ENCODE results near the gene MSL1. TPM values are rescaled to one million over a fixed set of nuclear protein-coding genes. Genes with fewer than 3 reads are reported as not detected.

MSL1 gene
- total and polyA plus RNA-seq, 7 experiments from 2014 or later: 8.0 to 145 (median 108) TPM

DNA sequence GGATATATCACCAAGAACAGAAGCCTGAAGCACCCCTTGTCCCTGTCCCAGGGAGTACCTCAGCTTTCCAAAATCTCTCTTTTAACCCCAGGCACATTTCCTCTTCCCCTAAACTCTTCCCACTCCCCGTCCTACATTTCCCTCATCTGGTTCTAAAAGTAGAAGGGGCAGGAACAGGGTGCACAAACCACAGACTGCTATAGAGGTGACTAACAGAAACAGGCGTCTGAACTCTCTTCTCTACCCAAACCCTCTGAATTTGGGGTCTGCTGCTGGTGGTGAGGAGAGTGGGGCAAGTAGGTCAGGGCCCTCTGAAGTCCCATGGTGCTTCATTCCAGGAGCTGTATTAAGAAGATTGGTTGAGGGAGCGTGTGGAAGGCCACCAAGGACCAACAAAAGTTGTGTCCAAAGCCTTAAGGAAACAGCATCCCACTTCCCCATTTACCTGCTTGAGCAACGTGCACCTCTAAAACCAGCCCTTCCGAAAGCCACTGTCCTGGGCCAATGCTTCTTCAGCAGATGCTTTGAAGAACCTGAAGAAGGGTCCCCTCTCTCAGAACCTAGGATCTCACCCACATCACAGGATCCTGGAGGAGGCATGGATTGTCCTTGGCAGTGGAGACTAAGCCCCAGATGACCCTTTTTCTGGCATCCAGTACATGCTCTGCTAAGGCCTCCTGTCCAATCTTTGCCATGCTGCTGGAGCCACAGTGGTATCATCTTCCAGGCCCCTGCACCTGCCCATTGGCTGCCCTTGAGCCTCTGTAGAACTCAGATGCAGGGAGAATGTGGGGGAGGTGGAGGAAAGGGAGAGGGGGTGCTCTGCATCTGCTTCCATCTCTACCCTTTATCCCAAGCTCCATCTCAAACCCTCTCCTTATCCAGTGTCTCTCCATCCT lies 15.7 kb upstream of the MSL1 start:
- no peaks in the 10 kb centered on the region for H3K9me3 ChIP-seq (ENCODE audit: control insufficient read depth in 2 of 3, low read length in 3 of 3)
- H3K27ac Mint-ChIP-seq: peak overlapping the region in 8 of 9 donors; percentile 97 to 100 (median 100)

GRCh38 chr17:40106760-40107521 lies 14.8 kb upstream of the MSL1 start:
- intact Hi-C loops (cut with micrococcal nuclease): loop anchor here in 1 of 2 donors (10.0 kb wide), 1 partner anchor 498 kb away; no protein-coding TSS in a partner anchor
- DNase-seq (peak in 6 of 9 donors; percentile 58 to 72 (median 62)), ATAC-seq (no peak)
- H3K9me3 ChIP-seq (ENCODE audit: control insufficient read depth in 2 of 3, low read length in 3 of 3): no peaks in the 10 kb centered on the region
- peak overlapping the region; percentile 3 for H3K4me3 ChIP-seq (ENCODE audit: low read length)
- H3K4me3 Mint-ChIP-seq: peak overlapping the region; percentile 46 to 88 (median 76)
- peaks cover 85 to 91% of the 10 kb centered on the region in 2 donors for H3K4me1 ChIP-seq (ENCODE audit: control insufficient read depth in 2 of 2, insufficient read depth in 2 of 2, low read length in 2 of 2)
- H3K27ac Mint-ChIP-seq: peak overlapping the region; percentile 71 to 100 (median 99)
- peaks cover 79 to 97% (median 92%) of the 10 kb centered on the region in 7 donors for H3K4me1 Mint-ChIP-seq
- peaks cover 0 to 25% (median 0%) of the 10 kb centered on the region in 5 donors for H3K27me3 Mint-ChIP-seq
- H3K36me3 Mint-ChIP-seq: no peaks in the 10 kb centered on the region
- no peaks in the 10 kb centered on the region for H3K27me3 ChIP-seq (ENCODE audit: control insufficient read depth in 2 of 2, insufficient read depth in 2 of 2, low read length in 2 of 2)
- no peaks in the 10 kb centered on the region for H3K36me3 ChIP-seq (ENCODE audit: control insufficient read depth in 2 of 3, insufficient read depth in 3 of 3, low read length in 3 of 3)
- no peaks in the 10 kb centered on the region for H3K9me3 Mint-ChIP-seq
- H3K27ac ChIP-seq (ENCODE audit: low read depth, low read length): peak overlapping the region; percentile 87
- POLR2A ChIA-PET: interaction anchor here (0.6 to 3.5 kb wide), 17 partner anchors 11 to 1583 kb away, joined by 3 to 73 read pairs (median 4); partner anchors contain the start of genes CASC3, MED24, MSL1 and PSMD3
- CTCF ChIA-PET: interaction anchor here (0.9 to 1.8 kb wide), 8 partner anchors 9 to 43 kb away, joined by 3 to 9 read pairs (median 5); no protein-coding TSS in a partner anchor

More for the DNA sequence above, 15.7 kb upstream of the MSL1 start:
- ChIA-PET POLR2A (interaction anchor here (0.6 to 3.5 kb wide), 17 partner anchors 10 to 1584 kb away, joined by 3 to 73 read pairs (median 4); partner anchors contain the start of genes CASC3, MED24, MSL1 and THRA), CTCF (interaction anchor here (0.9 to 1.8 kb wide), 7 partner anchors 9 to 42 kb away, joined by 3 to 9 read pairs (median 5); no protein-coding TSS in a partner anchor)
- H3K4me3 ChIP-seq (ENCODE audit: low read length): no peak overlapping the region
- Mint-ChIP-seq H3K27me3 (peaks cover 0 to 30% (median 0%) of the 10 kb centered on the region in 5 donors), H3K36me3 (no peaks in the 10 kb centered on the region), H3K9me3 (no peaks in the 10 kb centered on the region), H3K4me3 (peak overlapping the region in 9 of 10 donors; percentile 63 to 88 (median 75)), H3K4me1 (peaks cover 77 to 97% (median 92%) of the 10 kb centered on the region in 7 donors)
- ATAC-seq (no peak), DNase-seq (no peak)
- no peaks in the 10 kb centered on the region for H3K27me3 ChIP-seq (ENCODE audit: control insufficient read depth in 2 of 2, insufficient read depth in 2 of 2, low read length in 2 of 2)
- intact Hi-C loops (cut with micrococcal nuclease): loop anchor here in 1 of 2 donors (10.0 kb wide), 1 partner anchor 499 kb away; no protein-coding TSS in a partner anchor
- H3K36me3 ChIP-seq (ENCODE audit: control insufficient read depth in 2 of 3, insufficient read depth in 3 of 3, low read length in 3 of 3): no peaks in the 10 kb centered on the region
- H3K27ac ChIP-seq (ENCODE audit: low read depth, low read length): peak overlapping the region; percentile 87
- H3K4me1 ChIP-seq (ENCODE audit: control insufficient read depth in 2 of 2, insufficient read depth in 2 of 2, low read length in 2 of 2): peaks cover 78 to 87% of the 10 kb centered on the region in 2 donors

DNA sequence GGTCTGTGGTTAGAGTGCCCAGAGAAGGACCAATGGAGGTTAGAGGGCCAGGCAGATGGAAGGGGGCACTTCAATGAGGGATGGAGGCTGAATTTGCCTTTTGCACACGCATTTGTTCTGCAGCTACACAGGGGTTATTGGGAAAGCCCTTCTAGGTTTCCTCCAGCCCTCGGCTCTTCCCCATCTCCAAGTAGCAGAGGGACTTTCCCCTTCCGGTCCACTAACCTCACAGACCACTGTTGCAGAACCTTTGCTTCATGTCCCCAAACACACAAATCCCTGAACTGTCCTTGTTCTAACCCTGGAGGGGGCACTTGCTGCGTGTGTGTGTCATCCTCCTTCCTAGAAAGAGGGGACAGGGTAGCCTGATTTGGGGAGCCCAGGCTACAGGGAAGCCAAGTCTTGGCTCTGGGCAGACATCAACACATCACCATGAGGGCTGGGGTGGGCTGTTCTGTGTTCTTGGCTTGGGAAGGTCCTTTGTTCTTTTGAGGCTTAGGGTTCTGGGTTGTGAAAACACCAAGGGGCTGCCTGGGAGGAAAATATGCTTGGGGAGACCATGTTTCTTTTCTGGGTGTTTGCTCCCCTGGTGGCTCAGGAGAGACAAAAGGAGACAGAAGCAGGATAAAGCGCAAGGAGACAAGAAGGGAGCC lies 14.1 kb upstream of the MSL1 start:
- Histone ChIP-seq H3K27ac (ENCODE audit: low read depth, low read length) (peak overlapping the region; percentile 87), H3K36me3 (ENCODE audit: control insufficient read depth in 2 of 3, insufficient read depth in 3 of 3, low read length in 3 of 3) (no peaks in the 10 kb centered on the region), H3K9me3 (ENCODE audit: control insufficient read depth in 2 of 3, low read length in 3 of 3) (no peaks in the 10 kb centered on the region), H3K27me3 (ENCODE audit: control insufficient read depth in 2 of 2, insufficient read depth in 2 of 2, low read length in 2 of 2) (no peaks in the 10 kb centered on the region), H3K4me3 (ENCODE audit: low read length) (peak overlapping the region; percentile 3), H3K4me1 (ENCODE audit: control insufficient read depth in 2 of 2, insufficient read depth in 2 of 2, low read length in 2 of 2) (peaks cover 92 to 98% of the 10 kb centered on the region in 2 donors)
- Mint-ChIP-seq H3K9me3 (no peaks in the 10 kb centered on the region), H3K4me3 (peak overlapping the region; percentile 50 to 88 (median 76)), H3K27me3 (peaks cover 0 to 24% (median 0%) of the 10 kb centered on the region in 5 donors), H3K36me3 (no peaks in the 10 kb centered on the region), H3K27ac (peak overlapping the region; percentile 82 to 100 (median 99)), H3K4me1 (peaks cover 84 to 99% (median 95%) of the 10 kb centered on the region in 7 donors)
- ChIA-PET CTCF (interaction anchor here (1.0 to 1.8 kb wide), 6 partner anchors 14 to 44 kb away, joined by 3 to 9 read pairs (median 6); no protein-coding TSS in a partner anchor), POLR2A (interaction anchor here (0.7 to 3.5 kb wide), 13 partner anchors 12 to 1583 kb away, joined by 3 to 73 read pairs (median 5); partner anchors contain the start of genes CASC3, MSL1 and THRA)
- DNase-seq (peak in 3 of 9 donors; percentile 17 to 51 (median 25)), ATAC-seq (peak; percentile 3)
- intact Hi-C loops (cut with micrococcal nuclease): loop anchor here (1.0 to 10.0 kb wide), 3 partner anchors 8 to 497 kb away; no protein-coding TSS in a partner anchor

DNA sequence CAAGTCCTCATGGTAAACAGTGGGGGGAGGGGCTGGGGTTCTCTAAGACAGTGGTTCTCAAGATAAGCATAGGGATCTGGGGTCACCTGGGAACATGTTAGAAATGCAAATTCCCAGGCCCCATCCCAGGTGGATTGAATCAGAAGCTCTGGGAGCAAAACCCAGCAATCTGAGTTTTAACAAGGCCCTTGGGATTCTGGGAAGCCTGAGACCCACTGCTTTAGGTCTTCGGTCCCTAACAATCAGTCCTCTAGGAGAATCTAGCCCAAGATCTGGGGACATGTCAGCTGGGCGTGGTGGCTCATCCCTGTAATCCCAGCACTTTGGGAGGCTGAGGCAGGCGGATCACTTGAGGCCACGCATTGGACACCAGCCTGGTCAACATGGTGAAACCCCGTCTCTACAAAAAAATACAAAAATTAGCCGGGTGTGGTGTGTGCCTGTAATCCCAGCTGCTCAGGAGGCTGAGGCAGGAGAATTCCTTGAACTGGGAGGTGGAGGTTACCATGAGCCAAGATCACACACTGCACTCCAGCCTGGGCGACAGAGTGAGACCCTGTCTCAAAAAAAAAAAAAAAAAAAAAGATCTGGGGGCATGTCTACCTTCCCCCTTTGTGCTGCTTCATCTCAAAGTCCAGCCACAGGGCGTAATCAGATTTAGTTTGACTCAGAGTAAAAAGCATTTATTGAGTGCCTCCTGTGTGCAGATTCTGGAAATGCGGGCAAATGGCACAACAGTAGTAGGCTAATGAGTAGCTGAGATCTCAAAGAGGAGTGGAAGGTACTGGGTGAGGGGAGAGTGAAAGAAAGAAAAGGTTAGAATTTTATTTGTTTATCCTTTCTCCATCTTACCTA lies 12.6 kb upstream of the MSL1 start:
- H3K27ac ChIP-seq (ENCODE audit: low read depth, low read length): peak overlapping the region; percentile 87
- H3K4me1 ChIP-seq (ENCODE audit: control insufficient read depth in 2 of 2, insufficient read depth in 2 of 2, low read length in 2 of 2): peaks cover 89 to 94% of the 10 kb centered on the region in 2 donors

More for the DNA sequence above, 12.6 kb upstream of the MSL1 start:
- intact Hi-C loops (cut with micrococcal nuclease): loop anchor here (1.0 to 10.0 kb wide), 3 partner anchors 10 to 496 kb away; no protein-coding TSS in a partner anchor
- Histone ChIP-seq H3K4me3 (ENCODE audit: low read length) (no peak overlapping the region), H3K27me3 (ENCODE audit: control insufficient read depth in 2 of 2, insufficient read depth in 2 of 2, low read length in 2 of 2) (no peaks in the 10 kb centered on the region), H3K36me3 (ENCODE audit: control insufficient read depth in 2 of 3, insufficient read depth in 3 of 3, low read length in 3 of 3) (no peaks in the 10 kb centered on the region), H3K9me3 (ENCODE audit: control insufficient read depth in 2 of 3, low read length in 3 of 3) (no peaks in the 10 kb centered on the region)
- peak overlapping the region in 8 of 9 donors; percentile 97 to 100 (median 100) for H3K27ac Mint-ChIP-seq
- ATAC-seq: no peak
- H3K9me3 Mint-ChIP-seq: no peaks in the 10 kb centered on the region
- peak overlapping the region in 7 of 10 donors; percentile 3 to 88 (median 54) for H3K4me3 Mint-ChIP-seq
- CTCF ChIA-PET: interaction anchor here (0.6 to 7.3 kb wide), 7 partner anchors 11 to 82 kb away, joined by 3 to 133 read pairs (median 53); partner anchors contain the start of genes NR1D1 and THRA
- no peak for DNase-seq
- H3K27me3 Mint-ChIP-seq: peaks cover 0 to 24% (median 0%) of the 10 kb centered on the region in 5 donors
- POLR2A ChIA-PET: interaction anchor here (0.7 to 9.0 kb wide), 11 partner anchors 11 to 67 kb away, joined by 3 to 291 read pairs (median 8); partner anchors contain the start of genes MSL1, NR1D1 and THRA
- peaks cover 79 to 97% (median 89%) of the 10 kb centered on the region in 7 donors for H3K4me1 Mint-ChIP-seq
- no peaks in the 10 kb centered on the region for H3K36me3 Mint-ChIP-seq

All from naive thymus-derived CD4-positive, alpha-beta T cell (primary cell).